Dermis blood vessel endothelial cell (primary cell): ENCODE measurements around the gene PLEKHG5. TPM values are rescaled to one million over a fixed set of nuclear protein-coding genes. Genes with fewer than 3 reads are reported as not detected.
A peak's percentile ranks its signal among the peaks of the same experiment; 100 is the strongest.

ENCODE experiments used
- DNase-seq: peaks from one replicate; pipeline ENCODE4 v3.0.0; 2010
- total RNA-seq: library from RNA; depleted of rRNA; stranded (reverse); fragments of >200 nt; gene quantifications from 2 replicates; pipeline ENCODE4 v1.2.3, GENCODE V29; 2014

Gene PLEKHG5
- total RNA-seq, 1 donor from 2014 or later: 50.9 TPM

- peak; percentile 66 for DNase-seq
Measured at GRCh38 chr1:6475381-6476133, 15.9 kb downstream of the PLEKHG5 start.

- no peak for DNase-seq
Measured at GRCh38 chr1:6474815-6475282, 16.6 kb downstream of the PLEKHG5 start.

GRCh38 chr1:6473974-6474814 is 17.3 kb downstream of the PLEKHG5 start:
- DNase-seq: no peak

DNA sequence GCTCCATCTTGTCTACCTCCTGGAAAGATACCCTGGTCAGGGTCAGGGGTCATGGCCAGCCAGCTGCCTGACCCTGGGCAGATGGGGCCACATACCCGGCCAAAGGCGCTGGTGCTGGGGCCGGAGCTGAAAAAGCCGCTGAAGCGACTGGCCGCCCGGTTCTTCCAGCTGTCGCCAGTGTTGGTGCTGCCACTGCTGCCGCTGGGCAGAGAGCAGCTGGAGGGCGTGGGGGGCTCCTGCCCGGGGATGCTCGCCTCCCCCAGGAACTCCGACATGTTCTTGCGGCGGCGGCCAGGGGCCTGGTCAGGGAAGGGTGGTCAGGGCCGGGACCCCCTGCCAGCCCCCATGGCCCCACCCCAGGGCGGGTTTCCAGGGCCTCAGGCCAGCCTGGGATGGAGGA is 18.3 kb downstream of the PLEKHG5 start:
- DNase-seq: no peak

DNA sequence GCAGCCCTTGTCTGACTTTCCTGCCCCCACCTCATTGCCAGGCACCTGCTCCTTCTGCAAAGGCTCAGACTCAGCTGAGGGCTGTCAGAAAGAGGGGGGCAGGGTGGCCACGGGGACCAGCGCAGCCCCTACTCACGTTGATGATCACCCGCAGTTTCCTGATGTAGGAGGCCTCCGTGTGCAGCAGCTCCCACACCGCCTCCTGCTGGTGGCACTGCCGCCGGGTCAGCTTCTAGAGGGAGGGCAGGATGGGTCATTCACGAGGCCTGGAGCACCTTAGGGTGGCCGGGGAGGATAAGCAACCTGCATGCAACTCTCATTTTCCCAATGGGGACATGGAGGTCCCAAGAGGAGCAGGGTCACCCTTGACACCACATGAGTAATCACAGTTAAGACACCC is 19.1 kb downstream of the PLEKHG5 start:
- DNase-seq: no peak

- DNase-seq: no peak
Measured at GRCh38 chr1:6471970-6472368, 19.5 kb downstream of the PLEKHG5 start.

GRCh38 chr1:6471086-6471969 is 20.1 kb downstream of the PLEKHG5 start:
- no peak for DNase-seq

DNA sequence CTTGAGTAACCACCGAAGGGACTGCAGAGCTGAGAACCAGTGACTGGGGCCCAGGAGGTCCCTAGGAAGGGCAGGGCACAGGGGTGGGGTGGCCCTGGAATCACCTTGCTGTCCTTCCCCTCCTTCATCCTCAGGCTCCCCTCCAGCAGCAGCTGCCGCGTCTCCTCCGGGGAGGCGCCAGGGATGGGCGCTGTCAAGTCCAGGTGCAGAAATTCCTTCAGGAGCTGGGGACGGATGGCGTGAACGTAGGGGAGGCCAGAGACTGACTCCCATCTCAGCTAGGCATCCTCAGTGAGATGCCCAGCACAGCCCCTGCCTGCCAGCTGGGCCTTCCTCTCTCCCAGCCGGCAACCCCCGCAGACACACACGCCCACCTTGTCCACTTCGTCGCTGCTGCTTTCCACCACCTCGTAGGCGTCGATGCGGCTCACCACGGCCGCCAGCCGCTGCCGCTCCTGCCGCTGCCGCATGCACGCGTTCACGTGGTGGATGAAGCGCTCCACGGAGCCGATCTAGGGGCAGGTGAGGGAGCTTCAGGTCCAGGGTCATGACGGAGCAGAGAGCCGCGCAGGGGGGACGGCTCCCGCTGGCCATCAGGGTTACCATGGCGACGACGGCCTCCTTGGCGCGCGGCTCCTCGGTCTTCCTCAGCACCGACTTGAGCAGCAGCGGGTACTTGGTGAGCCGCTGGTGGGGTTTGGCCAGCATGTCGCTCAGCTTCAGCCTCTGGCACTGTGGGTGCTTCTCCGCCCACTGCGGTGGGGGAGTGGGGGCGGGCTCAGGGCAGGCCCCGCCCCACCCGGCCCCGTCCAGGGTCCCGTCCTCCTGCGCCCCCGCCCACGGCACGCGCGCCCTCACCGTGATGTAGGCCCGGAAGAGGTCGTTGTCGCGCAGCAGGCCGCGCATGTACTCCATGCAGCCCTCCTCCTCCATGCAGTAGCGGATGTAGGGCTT is 21.1 kb downstream of the PLEKHG5 start:
- no peak for DNase-seq

- DNase-seq: no peak
Measured at GRCh38 chr1:6468729-6469461, 22.6 kb downstream of the PLEKHG5 start.

GRCh38 chr1:6467744-6468688 is 23.5 kb downstream of the PLEKHG5 start:
- DNase-seq: no peak

- no peak for DNase-seq
Measured at GRCh38 chr1:6467224-6467623, 24.2 kb downstream of the PLEKHG5 start.

- no peak for DNase-seq
Measured at GRCh38 chr1:6466751-6467150, 24.7 kb downstream of the PLEKHG5 start.

- no peak for DNase-seq
Measured at GRCh38 chr1:6466023-6466422, 25.4 kb downstream of the PLEKHG5 start, which contains the start of gene TNFRSF25. Gene TNFRSF25 (minus strand): TSS chr1:6466173. CDS start chr1:6466107, 66 bp downstream.

DNA sequence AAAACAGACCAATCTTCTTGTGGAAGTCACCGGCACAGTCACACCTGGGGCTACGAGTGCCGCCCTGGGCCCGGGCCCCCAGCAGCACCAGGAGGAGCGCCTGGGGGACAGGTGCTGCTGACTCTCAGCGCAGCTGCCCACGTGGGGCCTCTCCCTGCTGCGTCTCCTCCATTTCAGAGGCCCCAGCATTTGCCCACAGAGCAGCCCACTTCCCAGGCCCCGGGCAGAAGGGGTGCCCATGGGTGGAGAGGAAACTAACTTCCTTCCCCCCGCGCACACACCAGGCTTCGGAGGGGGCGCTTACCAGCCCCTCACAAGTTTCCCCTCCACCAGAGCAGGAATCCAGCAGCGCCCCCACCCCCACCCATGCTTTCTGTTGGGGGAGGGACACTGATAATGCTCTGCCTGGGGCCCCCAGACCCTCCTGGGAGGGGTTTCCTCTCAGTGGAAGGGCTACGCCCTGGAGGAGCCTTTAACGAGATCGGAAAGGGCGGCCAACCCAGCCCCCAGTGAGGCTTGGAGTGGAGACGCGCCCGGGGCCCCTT is 25.9 kb downstream of the PLEKHG5 start:
- no peak for DNase-seq

GRCh38 chr1:6464915-6465314 is 26.6 kb downstream of the PLEKHG5 start:
- DNase-seq: no peak

GRCh38 chr1:6464514-6464836 is 27.0 kb downstream of the PLEKHG5 start:
- DNase-seq: no peak

- DNase-seq: no peak
Measured at GRCh38 chr1:6463120-6463412, 28.4 kb downstream of the PLEKHG5 start.

DNA sequence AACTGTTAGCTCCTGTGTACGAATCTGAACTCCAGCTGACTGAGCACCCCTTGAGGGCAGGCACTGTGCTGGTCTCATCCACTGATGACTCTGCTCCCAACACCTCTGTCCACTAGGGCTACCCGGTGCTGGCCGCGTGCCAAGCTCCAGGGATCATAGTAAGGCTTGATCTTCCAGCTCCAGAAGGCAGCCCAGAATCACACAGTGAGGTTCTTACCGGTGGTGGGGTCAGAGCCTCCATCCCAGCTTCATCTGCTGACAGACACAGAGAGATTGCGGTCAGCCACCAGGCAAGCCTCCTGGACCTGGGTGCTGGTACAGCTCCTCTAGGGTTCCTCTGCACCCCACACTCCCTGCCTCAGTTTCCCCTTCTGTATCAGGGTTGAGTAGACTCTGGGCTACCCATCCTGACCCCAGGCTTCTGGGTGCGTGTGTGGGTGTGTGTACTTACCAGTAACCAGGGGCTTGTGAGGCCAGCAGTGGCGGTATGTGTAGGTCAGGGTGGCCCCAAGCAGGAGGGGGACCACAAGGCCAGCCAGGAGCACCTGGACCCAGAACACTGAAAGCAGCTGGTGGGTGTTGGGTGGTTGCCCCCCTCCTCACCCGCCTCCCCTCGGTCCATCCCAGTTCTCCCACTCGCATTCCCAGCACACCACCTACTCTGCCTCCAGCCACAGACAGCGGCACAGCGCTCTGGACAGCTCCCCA is 28.9 kb downstream of the PLEKHG5 start:
- no peak for DNase-seq
